Measurements from ENCODE around the gene SLC12A5. TPM values are rescaled to one million over a fixed set of nuclear protein-coding genes. Genes with fewer than 3 reads are reported as not detected.

The SLC12A5 gene
- total and polyA plus RNA-seq, 2 of the 4 experiments (the other 2 are of a cell fraction), result 2.2 TPM; not detected in 1

DNA sequence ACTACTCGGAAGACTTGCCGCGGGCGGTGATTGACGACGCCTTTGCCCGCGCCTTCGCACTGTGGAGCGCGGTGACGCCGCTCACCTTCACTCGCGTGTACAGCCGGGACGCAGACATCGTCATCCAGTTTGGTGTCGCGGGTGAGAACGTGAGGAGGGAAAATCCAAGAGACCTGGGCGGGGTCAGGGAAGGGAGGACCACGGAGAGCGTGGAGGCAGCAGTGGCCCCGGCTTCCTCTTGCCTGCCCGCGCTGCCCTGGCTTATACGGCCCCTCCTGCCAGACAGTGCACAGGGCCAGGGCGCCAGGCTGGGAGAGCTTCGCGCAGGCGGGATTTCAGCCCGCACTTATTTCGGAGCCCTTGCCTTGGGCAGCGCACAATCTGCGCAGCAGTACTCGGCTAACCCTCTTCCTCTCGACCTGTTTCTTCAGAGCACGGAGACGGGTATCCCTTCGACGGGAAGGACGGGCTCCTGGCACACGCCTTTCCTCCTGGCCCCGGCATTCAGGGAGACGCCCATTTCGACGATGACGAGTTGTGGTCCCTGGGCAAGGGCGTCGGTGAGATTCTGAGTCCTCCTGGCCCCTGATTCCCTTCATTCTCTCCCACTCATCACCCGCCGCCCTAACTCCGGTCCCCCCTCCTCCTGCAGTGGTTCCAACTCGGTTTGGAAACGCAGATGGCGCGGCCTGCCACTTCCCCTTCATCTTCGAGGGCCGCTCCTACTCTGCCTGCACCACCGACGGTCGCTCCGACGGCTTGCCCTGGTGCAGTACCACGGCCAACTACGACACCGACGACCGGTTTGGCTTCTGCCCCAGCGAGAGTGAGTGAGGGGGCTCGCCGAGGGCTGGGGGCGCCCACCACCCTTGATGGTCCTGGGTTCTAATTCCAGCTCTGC is 18.3 kb upstream of the SLC12A5 start:
- Histone ChIP-seq H2BK15ac (ENCODE audit: low read depth, low read length) (no peak overlapping the region), H3K4ac (ENCODE audit: low read depth, low read length) (no peak overlapping the region), H2BK120ac (ENCODE audit: low read depth, low read length) (no peak overlapping the region), H3K9ac (ENCODE audit: low read depth, low read length) (no peak overlapping the region), H3K27ac (ENCODE audit: insufficient read depth, low read length) (no peak overlapping the region), H2AK5ac (ENCODE audit: low read depth, low read length) (no peak overlapping the region), H4K20me1 (ENCODE audit: insufficient read depth, low read length) (no peaks in the 10 kb centered on the region; the same call in 1 of the 2 replicates), H3K18ac (ENCODE audit: low read depth, low read length) (no peak overlapping the region), H4K5ac (ENCODE audit: low read depth, low read length) (no peak overlapping the region), H2AK9ac (replicated peaks; ENCODE audit: low read depth, low read length, poor library complexity) (no peak overlapping the region), H2AFZ (replicated peaks; ENCODE audit: low read length, poor library complexity) (peak overlapping the region; percentile 40), H3K4me2 (ENCODE audit: low read depth, low read length) (no peak overlapping the region), H3K23ac (ENCODE audit: low read depth, low read length) (no peak overlapping the region), H3K4me3 (ENCODE audit: insufficient read depth, low read depth, low read length) (no peak overlapping the region), H3K36me3 (ENCODE audit: control insufficient read depth, insufficient read depth, low read length) (no peaks in the 10 kb centered on the region), H2BK5ac (ENCODE audit: low read depth, low read length, poor library complexity, severe bottlenecking) (no peak overlapping the region), H3K9me1 (ENCODE audit: insufficient read depth, low read length) (no peaks in the 10 kb centered on the region), H3K9me3 (ENCODE audit: control insufficient read depth, insufficient read depth, low read length) (peaks cover 14% of the 10 kb centered on the region), H4K91ac (ENCODE audit: insufficient read depth, low read depth, low read length) (no peak overlapping the region), H2BK20ac (ENCODE audit: low read depth, low read length) (no peak overlapping the region), H3K14ac (replicated peaks; ENCODE audit: low read depth, low read length) (no peak overlapping the region), H3K27me3 (ENCODE audit: control insufficient read depth, insufficient read depth, low read length) (peaks cover 71% of the 10 kb centered on the region), H3K56ac (ENCODE audit: extremely low read depth, insufficient read depth, low read length) (no peak overlapping the region), H3K79me1 (ENCODE audit: low read depth in 1 of 2, low read length in 2 of 2) (no peaks in the 10 kb centered on the region), H3K4me1 (ENCODE audit: control insufficient read depth, insufficient read depth, low read length) (no peaks in the 10 kb centered on the region), H4K8ac (ENCODE audit: low read depth in 2 of 2, low read length in 2 of 2) (no peak overlapping the region)
- CTCF ChIA-PET, result no interaction called here
- WGBS, 2 experiments (ENCODE audit: extremely low coverage in 2 of 2, insufficient read length in 1 of 2), result 15% methylated on average over 45 of the region's 74 CpGs; no CpG with 5 or more reads in 1 of the 2 experiments
- TF ChIP-seq, protein P1, sequence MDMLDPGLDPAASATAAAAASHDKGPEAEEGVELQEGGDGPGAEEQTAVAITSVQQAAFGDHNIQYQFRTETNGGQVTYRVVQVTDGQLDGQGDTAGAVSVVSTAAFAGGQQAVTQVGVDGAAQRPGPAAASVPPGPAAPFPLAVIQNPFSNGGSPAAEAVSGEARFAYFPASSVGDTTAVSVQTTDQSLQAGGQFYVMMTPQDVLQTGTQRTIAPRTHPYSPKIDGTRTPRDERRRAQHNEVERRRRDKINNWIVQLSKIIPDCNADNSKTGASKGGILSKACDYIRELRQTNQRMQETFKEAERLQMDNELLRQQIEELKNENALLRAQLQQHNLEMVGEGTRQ (IDR thresholded peaks at IDR 0.05; ENCODE audit: low read depth, low read length), result no peak
- TF ChIP-seq, protein P2, sequence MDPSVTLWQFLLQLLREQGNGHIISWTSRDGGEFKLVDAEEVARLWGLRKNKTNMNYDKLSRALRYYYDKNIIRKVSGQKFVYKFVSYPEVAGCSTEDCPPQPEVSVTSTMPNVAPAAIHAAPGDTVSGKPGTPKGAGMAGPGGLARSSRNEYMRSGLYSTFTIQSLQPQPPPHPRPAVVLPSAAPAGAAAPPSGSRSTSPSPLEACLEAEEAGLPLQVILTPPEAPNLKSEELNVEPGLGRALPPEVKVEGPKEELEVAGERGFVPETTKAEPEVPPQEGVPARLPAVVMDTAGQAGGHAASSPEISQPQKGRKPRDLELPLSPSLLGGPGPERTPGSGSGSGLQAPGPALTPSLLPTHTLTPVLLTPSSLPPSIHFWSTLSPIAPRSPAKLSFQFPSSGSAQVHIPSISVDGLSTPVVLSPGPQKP (IDR thresholded peaks at IDR 0.05; ENCODE audit: borderline replicate concordance, low read depth, low read length), result no peak
- TF ChIP-seq BHLHE40 (IDR thresholded peaks at IDR 0.05; ENCODE audit: low read depth, low read length) (no peak), RAD21 (IDR thresholded peaks at IDR 0.05; ENCODE audit: low read length) (no peak), NFE2L2 (IDR thresholded peaks at IDR 0.05; ENCODE audit: low read depth, low read length) (no peak), POLR2A (IDR thresholded peaks at IDR 0.05; ENCODE audit: low read depth, low read length) (no peak), MAZ (IDR thresholded peaks at IDR 0.05; ENCODE audit: borderline replicate concordance, low read depth, low read length) (no peak), MXI1 (IDR thresholded peaks at IDR 0.05; ENCODE audit: borderline replicate concordance, low read depth, low read length) (no peak)
- in situ Hi-C loops (cut with MboI; ENCODE audit: low sequenced_read_pairs), result no loop called here
- dilution Hi-C loops (cut with HindIII; ENCODE audit: low sequenced_read_pairs, unreplicated experiment), result no loop called here
- intact Hi-C loops (cut with micrococcal nuclease), result loop anchor here (10.0 kb wide), 1 partner anchor 466 kb away; the partner anchor contains the start of gene EPPIN
- peak; percentile 7 for DNase-seq
- POLR2A ChIA-PET (ENCODE audit: unreplicated experiment), result no interaction called here
- BruUV-seq (replicated peaks), result no TSS peak
- no peak for ATAC-seq (ENCODE audit: low read depth)
